KMS-11 (cell line): ENCODE measurements around the gene RECQL5.
A peak's percentile ranks its signal among the peaks of the same experiment; 100 is the strongest.

Experiments
- H2AFZ ChIP-seq: fragments of 200-600 bp; sonication (generic); 2 replicates; pipeline ENCODE4 v1.6.1; 2016; ENCODE audit warnings: antibody characterized with exemption, mixed run types, low read depth
- H3K27ac ChIP-seq: fragments of 200-600 bp; sonication (generic); 2 replicates; pipeline ENCODE4 v1.6.1; 2016; ENCODE audit warnings: mild to moderate bottlenecking, mixed run types
- H3K27me3 ChIP-seq: fragments of 200-600 bp; sonication (generic); 2 replicates; pipeline ENCODE4 v1.6.1; 2017; ENCODE audit warnings: mild to moderate bottlenecking, low read depth, mixed run types, moderate library complexity; ENCODE audit not compliant: insufficient read depth
- H3K36me3 ChIP-seq: fragments of 200-600 bp; sonication (generic); 2 replicates; pipeline ENCODE4 v1.6.1; 2017; ENCODE audit warnings: mild to moderate bottlenecking, mixed run types; ENCODE audit not compliant: insufficient read depth
- H3K4me1 ChIP-seq: fragments of 200-600 bp; sonication (generic); 2 replicates; pipeline ENCODE4 v1.6.1; 2016; ENCODE audit warnings: mild to moderate bottlenecking, low read depth, mixed run types; ENCODE audit not compliant: poor library complexity, severe bottlenecking
- H3K4me2 ChIP-seq: fragments of 200-600 bp; sonication (generic); 2 replicates; pipeline ENCODE4 v1.7.0; 2016; ENCODE audit warnings: mild to moderate bottlenecking, mixed run types
- H3K4me3 ChIP-seq: fragments of 200-600 bp; sonication (generic); IDR thresholded peaks from 2 replicates; pipeline ENCODE4 v1.6.1; 2017; ENCODE audit warnings: low read depth, low read length, mixed read lengths; ENCODE audit not compliant: insufficient read depth
- H3K79me2 ChIP-seq: fragments of 200-600 bp; sonication (generic); 2 replicates; pipeline ENCODE4 v1.6.1; 2016; ENCODE audit warnings: low read depth, mixed run types; ENCODE audit not compliant: insufficient read depth
- H3K9ac ChIP-seq: fragments of 200-600 bp; sonication (generic); 2 replicates; pipeline ENCODE4 v1.6.1; 2016; ENCODE audit warnings: mild to moderate bottlenecking, mixed run types
- H4K20me1 ChIP-seq: fragments of 200-600 bp; sonication (generic); 2 replicates; pipeline ENCODE4 v1.6.1; 2016; ENCODE audit warnings: mild to moderate bottlenecking, mixed run types; ENCODE audit not compliant: insufficient read depth
- TF ChIP-seq, protein P1 (sequence below): fragments of 200-600 bp; sonication (generic); conservative IDR thresholded peaks from 2 replicates; pipeline ENCODE4 v1.6.1; 2017; ENCODE audit warnings: low read depth, mild to moderate bottlenecking, antibody characterized with exemption, low read length, moderate library complexity, mixed read lengths

Gene RECQL5

DNA sequence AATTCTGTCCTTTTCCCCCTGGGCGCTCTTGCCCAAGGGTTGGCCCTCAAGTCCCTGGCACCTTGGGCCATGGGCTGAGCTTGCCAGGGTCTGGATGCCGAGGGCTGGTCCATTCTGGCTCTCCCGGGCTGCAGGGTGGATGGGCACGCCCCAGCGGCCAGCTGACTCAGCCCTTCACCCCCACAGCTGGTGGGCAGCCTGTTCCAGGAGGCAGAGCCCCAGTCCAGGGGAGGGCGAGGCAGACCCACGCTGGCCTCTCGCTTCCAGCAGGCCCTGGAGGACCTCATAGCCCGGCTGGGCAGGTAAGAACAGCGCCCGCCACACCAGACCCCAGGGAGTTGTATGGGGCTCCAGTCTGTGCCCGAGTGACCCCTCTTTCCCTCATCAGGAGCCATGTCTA lies 64.3 kb downstream of the RECQL5 start:
- Histone ChIP-seq H3K27me3 (peaks cover 28% of the 10 kb centered on the region; the same call in 1 of the 2 replicates), H2AFZ (no peak overlapping the region), H3K4me3 (no peak overlapping the region), H3K4me1 (no peaks in the 10 kb centered on the region), H3K79me2 (no peaks in the 10 kb centered on the region), H4K20me1 (no peaks in the 10 kb centered on the region), H3K9ac (no peak overlapping the region), H3K36me3 (no peaks in the 10 kb centered on the region), H3K4me2 (no peak overlapping the region), H3K27ac (no peak overlapping the region)
- TF ChIP-seq, protein P1, sequence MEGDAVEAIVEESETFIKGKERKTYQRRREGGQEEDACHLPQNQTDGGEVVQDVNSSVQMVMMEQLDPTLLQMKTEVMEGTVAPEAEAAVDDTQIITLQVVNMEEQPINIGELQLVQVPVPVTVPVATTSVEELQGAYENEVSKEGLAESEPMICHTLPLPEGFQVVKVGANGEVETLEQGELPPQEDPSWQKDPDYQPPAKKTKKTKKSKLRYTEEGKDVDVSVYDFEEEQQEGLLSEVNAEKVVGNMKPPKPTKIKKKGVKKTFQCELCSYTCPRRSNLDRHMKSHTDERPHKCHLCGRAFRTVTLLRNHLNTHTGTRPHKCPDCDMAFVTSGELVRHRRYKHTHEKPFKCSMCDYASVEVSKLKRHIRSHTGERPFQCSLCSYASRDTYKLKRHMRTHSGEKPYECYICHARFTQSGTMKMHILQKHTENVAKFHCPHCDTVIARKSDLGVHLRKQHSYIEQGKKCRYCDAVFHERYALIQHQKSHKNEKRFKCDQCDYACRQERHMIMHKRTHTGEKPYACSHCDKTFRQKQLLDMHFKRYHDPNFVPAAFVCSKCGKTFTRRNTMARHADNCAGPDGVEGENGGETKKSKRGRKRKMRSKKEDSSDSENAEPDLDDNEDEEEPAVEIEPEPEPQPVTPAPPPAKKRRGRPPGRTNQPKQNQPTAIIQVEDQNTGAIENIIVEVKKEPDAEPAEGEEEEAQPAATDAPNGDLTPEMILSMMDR, result no peak

DNA sequence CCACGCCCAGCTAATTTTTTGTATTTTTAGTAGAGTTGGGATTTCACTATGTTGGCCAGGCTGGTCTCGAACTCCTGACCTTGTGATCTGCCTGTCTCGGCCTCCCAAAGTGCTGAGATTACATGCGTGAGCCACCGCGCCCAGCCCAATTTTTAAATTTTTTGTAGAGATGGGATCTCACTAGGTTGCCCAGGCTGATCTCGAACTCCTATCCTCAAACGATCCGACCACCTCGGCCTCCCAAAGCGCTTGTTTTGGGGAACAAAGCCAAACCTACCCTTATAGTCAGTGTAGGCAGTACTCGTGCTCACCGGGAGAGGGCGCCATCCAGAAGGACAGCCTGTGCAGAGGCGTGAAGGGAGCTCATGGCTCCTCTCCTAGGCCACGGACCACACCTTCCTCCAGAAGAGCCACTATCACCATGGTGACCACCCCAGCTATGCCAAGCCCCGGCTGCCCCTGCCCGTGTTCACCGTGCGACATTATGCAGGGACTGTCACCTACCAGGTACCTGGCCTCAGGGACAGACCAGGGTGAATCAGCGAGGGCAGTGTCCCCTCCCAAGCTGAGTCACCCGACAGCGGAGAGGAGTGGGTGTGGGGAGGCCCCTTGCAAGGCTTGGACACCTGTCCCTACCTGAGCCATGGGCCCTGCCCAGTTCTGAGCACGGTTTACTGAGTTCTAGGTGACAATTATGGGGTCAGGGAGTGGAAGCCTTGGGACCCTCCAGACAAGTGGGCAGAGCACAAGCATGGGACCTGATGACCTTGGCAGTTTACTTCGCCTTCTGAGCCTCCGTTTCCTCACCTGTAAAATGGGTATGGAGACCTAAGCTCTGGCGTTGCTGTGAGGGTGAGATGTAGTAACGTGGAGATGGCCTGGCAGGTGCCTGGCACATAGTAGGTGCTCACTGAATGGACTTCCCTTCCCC lies 65.6 kb downstream of the RECQL5 start:
- H3K4me2 ChIP-seq, result no peak overlapping the region

DNA sequence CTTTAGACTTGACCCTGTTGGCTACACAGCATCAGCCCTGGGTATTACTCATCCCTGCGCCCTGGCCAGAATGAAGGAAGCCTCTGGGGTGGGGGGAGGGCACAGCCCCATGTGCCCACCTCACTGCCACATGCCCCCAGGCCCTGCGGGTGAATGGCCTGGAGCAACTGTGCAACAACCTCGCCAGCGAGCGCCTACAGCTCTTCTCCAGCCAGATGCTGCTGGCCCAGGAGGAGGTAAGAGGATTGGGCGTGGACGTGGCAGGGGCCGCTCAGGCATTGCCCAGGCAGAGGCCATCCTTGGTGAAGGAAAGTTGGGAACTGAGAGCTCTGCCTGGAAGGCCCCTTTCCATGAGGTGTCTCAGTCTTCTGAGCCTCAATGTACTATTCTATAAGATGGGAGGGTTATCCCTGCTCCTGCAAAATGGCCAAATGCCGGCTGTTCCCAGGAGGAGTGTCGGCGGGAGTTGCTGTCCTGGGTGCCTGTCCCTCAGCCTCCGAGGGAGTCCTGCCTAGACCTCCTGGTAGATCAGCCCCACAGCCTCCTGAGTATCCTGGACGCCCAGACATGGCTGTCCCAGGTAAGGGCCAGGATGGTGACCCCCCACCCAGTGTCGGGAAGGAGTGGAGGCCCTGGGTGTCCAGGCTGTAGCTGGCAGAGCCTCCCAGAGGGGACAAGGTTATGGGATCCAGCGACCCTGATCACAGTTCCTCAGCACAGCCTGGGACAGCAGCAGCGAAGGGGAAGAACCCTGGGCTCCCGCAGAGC lies 70.5 kb downstream of the RECQL5 start:
- H3K36me3 ChIP-seq, result no peaks in the 10 kb centered on the region
- no peak overlapping the region for H2AFZ ChIP-seq
- no peak overlapping the region for H3K4me3 ChIP-seq
- TF ChIP-seq, protein P1, result no peak
- H3K27me3 ChIP-seq, result peaks cover 60% of the 10 kb centered on the region; the same call in 1 of the 2 replicates
- H3K4me2 ChIP-seq, result no peak overlapping the region
- no peaks in the 10 kb centered on the region for H3K4me1 ChIP-seq
- no peak overlapping the region for H3K9ac ChIP-seq
- no peaks in the 10 kb centered on the region for H4K20me1 ChIP-seq
- H3K79me2 ChIP-seq, result no peaks in the 10 kb centered on the region
- no peak overlapping the region for H3K27ac ChIP-seq

More for the DNA sequence above, 65.6 kb downstream of the RECQL5 start:
- Histone ChIP-seq H2AFZ (no peak overlapping the region), H3K9ac (no peak overlapping the region), H3K79me2 (no peaks in the 10 kb centered on the region), H4K20me1 (no peaks in the 10 kb centered on the region), H3K4me1 (no peaks in the 10 kb centered on the region), H3K36me3 (no peaks in the 10 kb centered on the region), H3K4me3 (no peak overlapping the region), H3K27ac (no peak overlapping the region), H3K27me3 (peaks cover 34% of the 10 kb centered on the region; the same call in 1 of the 2 replicates)
- TF ChIP-seq, protein P1, result peak; percentile 79

DNA sequence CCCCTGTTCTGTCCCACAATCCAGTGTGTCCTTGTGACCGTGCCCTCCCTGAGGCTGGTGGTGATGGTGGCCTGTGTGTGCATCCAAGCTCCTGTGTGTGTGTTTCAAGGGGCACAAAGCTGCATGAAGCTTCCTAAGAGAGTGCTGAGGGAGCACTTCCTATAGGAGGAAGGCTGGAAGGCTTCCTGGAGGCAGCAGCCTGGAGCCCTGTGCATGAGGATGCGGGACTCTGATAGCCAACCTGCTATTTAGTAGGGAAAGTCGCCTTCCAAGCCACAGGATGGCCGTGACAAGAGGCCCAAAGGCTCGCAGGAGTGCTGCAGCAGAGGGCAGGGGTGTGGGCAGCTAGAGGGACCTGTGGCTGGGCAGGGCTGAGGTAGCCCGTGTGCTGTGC lies 71.0 kb downstream of the RECQL5 start:
- H3K4me2 ChIP-seq, result no peak overlapping the region
- H3K4me3 ChIP-seq, result no peak overlapping the region
- H2AFZ ChIP-seq, result no peak overlapping the region
- peaks cover 65% of the 10 kb centered on the region; the same call in 1 of the 2 replicates for H3K27me3 ChIP-seq
- no peak overlapping the region for H3K27ac ChIP-seq
- H3K79me2 ChIP-seq, result no peaks in the 10 kb centered on the region
- H3K9ac ChIP-seq, result no peak overlapping the region
- no peaks in the 10 kb centered on the region for H3K36me3 ChIP-seq
- H3K4me1 ChIP-seq, result no peaks in the 10 kb centered on the region
- H4K20me1 ChIP-seq, result no peaks in the 10 kb centered on the region
- TF ChIP-seq, protein P1, result no peak
